ENCODE results near the gene DCLK1.
A peak's percentile ranks its signal among the peaks of the same experiment; 100 is the strongest.

Gene DCLK1

DNA sequence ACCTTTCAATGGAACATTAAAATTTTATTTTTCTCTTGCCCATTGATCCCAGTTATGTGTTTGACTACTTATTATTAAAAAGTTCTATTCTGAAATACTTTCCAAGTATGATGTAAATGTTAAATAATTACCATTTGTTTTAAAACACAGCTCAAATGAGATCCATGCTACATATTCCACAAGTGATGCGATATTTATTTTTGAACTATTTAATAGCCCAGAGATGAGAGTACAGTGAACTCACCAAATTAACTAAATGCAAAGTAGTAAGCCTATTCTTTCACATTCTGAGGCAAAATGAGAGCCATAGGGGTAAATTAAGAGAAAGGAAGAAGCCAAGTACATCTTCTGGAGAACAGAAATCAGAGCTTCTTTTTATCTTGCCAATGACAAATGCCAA lies 1.2 kb upstream of the DCLK1 start:
- H3K79me2 ChIP-seq (ENCODE audit: insufficient read depth, low read depth): no peaks in the 10 kb centered on the region
- no peak overlapping the region for H2AFZ ChIP-seq (ENCODE audit: low read depth)
- H4K20me1 ChIP-seq (ENCODE audit: insufficient read depth): no peaks in the 10 kb centered on the region
- no peak overlapping the region for H3K4me3 ChIP-seq (IDR thresholded peaks at IDR 0.05; ENCODE audit: insufficient read depth, low read depth, low read length)
- TF ChIP-seq CTCF (conservative IDR thresholded peaks at IDR 0.05; ENCODE audit: low read depth, low read length): no peak
- H3K36me3 ChIP-seq (ENCODE audit: insufficient read depth): no peaks in the 10 kb centered on the region
- H3K27me3 ChIP-seq (ENCODE audit: insufficient read depth, low read depth): no peaks in the 10 kb centered on the region
- no peak overlapping the region for H3K4me2 ChIP-seq
- no peak overlapping the region for H3K27ac ChIP-seq
- H3K4me1 ChIP-seq (ENCODE audit: low read depth, poor library complexity, severe bottlenecking): no peaks in the 10 kb centered on the region
- no peak overlapping the region for H3K9ac ChIP-seq

DNA sequence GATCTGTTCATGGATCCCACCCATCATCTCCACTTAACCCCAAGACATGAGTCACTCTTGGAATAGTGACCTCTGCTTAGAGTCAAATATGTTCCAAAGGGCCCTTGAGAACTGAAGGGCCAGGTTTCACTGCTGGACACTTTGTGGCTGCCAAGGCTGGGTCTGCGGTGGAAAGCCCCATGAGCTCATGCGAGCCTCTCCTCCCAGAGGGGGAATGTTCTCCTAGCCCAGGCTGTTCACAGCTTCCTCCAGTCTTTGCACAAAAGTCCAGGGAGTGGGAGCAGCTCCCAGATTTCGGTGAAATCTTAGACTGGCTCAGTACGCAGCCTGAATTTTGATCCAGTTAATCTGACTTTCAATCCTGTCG lies 732 bp upstream of the DCLK1 start:
- Histone ChIP-seq H3K9ac (no peak overlapping the region), H3K27me3 (ENCODE audit: insufficient read depth, low read depth) (no peaks in the 10 kb centered on the region), H3K4me1 (ENCODE audit: low read depth, poor library complexity, severe bottlenecking) (no peaks in the 10 kb centered on the region), H3K27ac (no peak overlapping the region), H3K36me3 (ENCODE audit: insufficient read depth) (no peaks in the 10 kb centered on the region), H3K4me2 (no peak overlapping the region), H3K4me3 (IDR thresholded peaks at IDR 0.05; ENCODE audit: insufficient read depth, low read depth, low read length) (no peak overlapping the region), H4K20me1 (ENCODE audit: insufficient read depth) (no peaks in the 10 kb centered on the region), H3K79me2 (ENCODE audit: insufficient read depth, low read depth) (no peaks in the 10 kb centered on the region), H2AFZ (ENCODE audit: low read depth) (no peak overlapping the region)
- TF ChIP-seq CTCF (conservative IDR thresholded peaks at IDR 0.05; ENCODE audit: low read depth, low read length): no peak

DNA sequence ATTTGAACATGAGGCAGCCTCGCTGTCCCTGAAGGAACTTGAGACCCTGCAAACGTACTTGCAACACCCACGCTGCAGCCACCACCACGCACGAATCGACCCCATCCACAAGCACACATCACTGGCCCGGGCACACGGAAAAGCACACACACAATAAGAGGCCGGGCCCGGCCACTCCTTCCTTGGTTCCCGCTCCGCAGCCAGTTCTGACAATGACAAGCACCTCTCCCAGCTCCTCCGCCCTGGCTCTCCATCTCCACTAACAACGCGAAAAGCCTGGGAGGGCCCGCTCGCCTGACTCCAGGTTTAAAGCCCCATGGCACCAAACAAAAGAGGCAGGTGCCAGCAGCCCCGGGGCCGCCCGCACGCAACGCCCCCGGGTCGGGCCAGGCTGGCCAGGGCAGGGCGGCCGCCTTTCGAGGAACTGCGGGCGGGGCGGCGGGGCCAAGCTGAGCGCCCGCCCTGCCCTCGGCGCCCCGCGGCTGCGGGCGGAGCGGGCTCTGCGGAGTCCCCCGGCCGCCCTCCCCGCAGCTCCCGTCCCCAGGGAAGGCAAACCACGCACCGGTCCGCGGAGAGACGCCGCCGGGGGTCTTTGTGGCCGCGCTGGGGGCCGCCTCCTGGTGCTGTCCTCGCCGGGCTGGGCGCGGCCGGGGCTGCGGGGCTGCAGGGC lies 495 bp downstream of the DCLK1 start:
- Histone ChIP-seq H3K79me2 (ENCODE audit: insufficient read depth, low read depth) (no peaks in the 10 kb centered on the region), H3K4me2 (no peak overlapping the region), H3K4me1 (ENCODE audit: low read depth, poor library complexity, severe bottlenecking) (no peaks in the 10 kb centered on the region), H3K9ac (no peak overlapping the region), H2AFZ (ENCODE audit: low read depth) (peak overlapping the region; percentile 61), H3K36me3 (ENCODE audit: insufficient read depth) (no peaks in the 10 kb centered on the region), H3K27me3 (ENCODE audit: insufficient read depth, low read depth) (no peaks in the 10 kb centered on the region), H3K27ac (no peak overlapping the region), H3K4me3 (IDR thresholded peaks at IDR 0.05; ENCODE audit: insufficient read depth, low read depth, low read length) (no peak overlapping the region), H4K20me1 (ENCODE audit: insufficient read depth) (no peaks in the 10 kb centered on the region)
- no peak for TF ChIP-seq CTCF (conservative IDR thresholded peaks at IDR 0.05; ENCODE audit: low read depth, low read length)

- Histone ChIP-seq H3K9ac (no peak overlapping the region), H3K36me3 (ENCODE audit: insufficient read depth) (no peaks in the 10 kb centered on the region), H3K27me3 (ENCODE audit: insufficient read depth, low read depth) (no peaks in the 10 kb centered on the region), H2AFZ (ENCODE audit: low read depth) (no peak overlapping the region), H4K20me1 (ENCODE audit: insufficient read depth) (no peaks in the 10 kb centered on the region), H3K4me3 (IDR thresholded peaks at IDR 0.05; ENCODE audit: insufficient read depth, low read depth, low read length) (no peak overlapping the region), H3K4me1 (ENCODE audit: low read depth, poor library complexity, severe bottlenecking) (no peaks in the 10 kb centered on the region), H3K27ac (no peak overlapping the region), H3K4me2 (no peak overlapping the region), H3K79me2 (ENCODE audit: insufficient read depth, low read depth) (no peaks in the 10 kb centered on the region)
- TF ChIP-seq CTCF (conservative IDR thresholded peaks at IDR 0.05; ENCODE audit: low read depth, low read length): no peak
Measured at GRCh38 chr13:36130193-36130551, 1.0 kb downstream of the DCLK1 start.
